Measurements from ENCODE around the gene WBP2NL.

DNA sequence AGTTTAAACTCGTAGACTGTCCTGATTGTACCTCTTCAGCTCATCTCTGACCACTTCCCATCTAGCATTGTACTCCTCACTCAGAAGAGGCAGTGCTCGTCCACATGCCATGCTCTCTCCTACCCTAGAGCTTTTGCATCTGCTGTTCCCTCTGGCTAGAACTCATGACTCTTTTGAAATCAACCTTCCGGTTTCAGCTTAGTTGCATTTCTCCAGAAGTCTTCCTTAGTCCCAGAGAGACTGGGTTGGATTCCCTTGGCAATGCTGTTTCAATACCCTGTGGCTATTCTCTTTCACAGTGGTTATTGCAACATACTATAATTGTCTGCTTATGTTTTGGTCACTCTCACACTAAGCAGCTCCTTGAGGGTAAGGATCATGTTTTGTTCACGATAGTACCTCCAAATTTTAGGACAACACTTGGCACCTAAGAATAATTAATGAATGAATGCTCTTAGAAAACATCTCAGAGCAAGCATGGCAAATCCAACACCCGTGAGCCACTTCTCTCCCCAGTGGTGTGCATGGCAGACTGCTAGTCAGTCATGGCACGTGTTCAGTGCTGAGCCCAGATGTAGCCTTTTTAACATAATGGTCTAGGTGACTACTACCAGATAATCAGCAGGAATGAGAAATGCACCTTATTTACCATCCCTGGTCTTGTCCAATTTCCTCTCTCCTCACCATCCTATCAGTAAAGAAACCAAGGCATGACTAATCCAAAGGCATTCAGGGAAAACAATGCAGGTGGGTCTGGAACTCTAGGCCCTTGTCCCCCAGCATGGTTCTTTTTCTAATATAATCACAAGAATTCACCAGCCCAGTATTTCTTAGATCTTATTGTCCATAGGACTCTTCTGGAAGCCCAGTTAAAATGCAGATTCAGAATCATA is 14.8 kb upstream of the WBP2NL start:
- TF ChIP-seq, protein P1, sequence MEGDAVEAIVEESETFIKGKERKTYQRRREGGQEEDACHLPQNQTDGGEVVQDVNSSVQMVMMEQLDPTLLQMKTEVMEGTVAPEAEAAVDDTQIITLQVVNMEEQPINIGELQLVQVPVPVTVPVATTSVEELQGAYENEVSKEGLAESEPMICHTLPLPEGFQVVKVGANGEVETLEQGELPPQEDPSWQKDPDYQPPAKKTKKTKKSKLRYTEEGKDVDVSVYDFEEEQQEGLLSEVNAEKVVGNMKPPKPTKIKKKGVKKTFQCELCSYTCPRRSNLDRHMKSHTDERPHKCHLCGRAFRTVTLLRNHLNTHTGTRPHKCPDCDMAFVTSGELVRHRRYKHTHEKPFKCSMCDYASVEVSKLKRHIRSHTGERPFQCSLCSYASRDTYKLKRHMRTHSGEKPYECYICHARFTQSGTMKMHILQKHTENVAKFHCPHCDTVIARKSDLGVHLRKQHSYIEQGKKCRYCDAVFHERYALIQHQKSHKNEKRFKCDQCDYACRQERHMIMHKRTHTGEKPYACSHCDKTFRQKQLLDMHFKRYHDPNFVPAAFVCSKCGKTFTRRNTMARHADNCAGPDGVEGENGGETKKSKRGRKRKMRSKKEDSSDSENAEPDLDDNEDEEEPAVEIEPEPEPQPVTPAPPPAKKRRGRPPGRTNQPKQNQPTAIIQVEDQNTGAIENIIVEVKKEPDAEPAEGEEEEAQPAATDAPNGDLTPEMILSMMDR (IDR thresholded peaks at IDR 0.05): no peak
- no peak for TF ChIP-seq POLR2A (IDR thresholded peaks at IDR 0.05)
